Neural cell (in vitro differentiated cells): ENCODE data around the gene FAM83G. TPM values are rescaled to one million over a fixed set of nuclear protein-coding genes. Genes with fewer than 3 reads are reported as not detected.

Experiments
- H2AFZ ChIP-seq: fragments of 200-600, 300-800 bp; sonication (generic), shearing (Covaris generic); 2 replicates; pipeline ENCODE4 v1.6.0; 2014; ENCODE audit warnings: low read depth, mild to moderate bottlenecking, antibody characterized with exemption, low read length, moderate library complexity
- H3F3A ChIP-seq: fragments of 200-600 bp; shearing (Covaris generic); 2 replicates; pipeline ENCODE4 v1.6.1; 2016; ENCODE audit warnings: mild to moderate bottlenecking, moderate library complexity, mixed read lengths, antibody characterized with exemption, low read length; ENCODE audit not compliant: insufficient read depth, poor library complexity, severe bottlenecking
- H3K27ac ChIP-seq: fragments of 200-600, 300-800 bp; sonication (generic), shearing (Covaris generic); 2 replicates; pipeline ENCODE4 v1.5.1; 2014; ENCODE audit warnings: mild to moderate bottlenecking, low read length, moderate library complexity
- H3K27me3 ChIP-seq: fragments of 300-800, 200-600 bp; sonication (generic), shearing (Covaris generic); 2 replicates; pipeline ENCODE4 v1.6.0; 2014; ENCODE audit warnings: mild to moderate bottlenecking, low read depth, low read length, moderate library complexity; ENCODE audit not compliant: insufficient read depth
- H3K36me3 ChIP-seq: fragments of 300-800, 200-600 bp; sonication (generic), shearing (Covaris generic); 2 replicates; pipeline ENCODE4 v1.5.1; 2014; ENCODE audit warnings: mild to moderate bottlenecking, antibody characterized with exemption, low read length, moderate library complexity; ENCODE audit not compliant: insufficient read depth
- H3K4me2 ChIP-seq: fragments of 300-800, 200-600 bp; sonication (generic), shearing (Covaris generic); 2 replicates; pipeline ENCODE4 v1.6.0; 2014; ENCODE audit warnings: mild to moderate bottlenecking, low read length
- H3K4me3 ChIP-seq: fragments of 300-800, 200-600 bp; sonication (generic), shearing (Covaris generic); 2 replicates; pipeline ENCODE4 v1.5.1; 2014; ENCODE audit warnings: mild to moderate bottlenecking, low read length, moderate library complexity
- H3K79me2 ChIP-seq: fragments of 200-600 bp; shearing (Covaris generic); replicated peaks from 2 replicates; pipeline ENCODE4 v1.6.0; 2014; ENCODE audit warnings: mild to moderate bottlenecking, low read length, moderate library complexity; ENCODE audit not compliant: insufficient read depth
- H3K9ac ChIP-seq: fragments of 300-800, 200-600 bp; sonication (generic), shearing (Covaris generic); 2 replicates; pipeline ENCODE4 v1.6.1; 2016; ENCODE audit warnings: mild to moderate bottlenecking, low read length, mixed read lengths
- H3K9me2 ChIP-seq: fragments of 200-600 bp; shearing (Covaris generic); 2 replicates; pipeline ENCODE4 v1.6.1; 2016; ENCODE audit warnings: mild to moderate bottlenecking, low read length, mixed read lengths; ENCODE audit not compliant: insufficient read depth
- H3K9me3 ChIP-seq: fragments of 200-600, 300-800 bp; sonication (generic), shearing (Covaris generic); 2 replicates; pipeline ENCODE4 v1.6.1; 2016; ENCODE audit warnings: mild to moderate bottlenecking, mixed run types, low read length, moderate library complexity, mixed read lengths
- H4K20me1 ChIP-seq: fragments of 200-600 bp; shearing (Covaris generic); 2 replicates; pipeline ENCODE4 v1.6.1; 2016; ENCODE audit warnings: mild to moderate bottlenecking, mixed run types; ENCODE audit not compliant: insufficient read depth
- EZH2 ChIP-seq: fragments of 200-600, 300-800 bp; shearing (Covaris generic), sonication (generic); IDR thresholded peaks from 2 replicates; pipeline ENCODE4 v1.6.1; 2014; ENCODE audit warnings: antibody characterized with exemption, low read length, borderline replicate concordance, mild to moderate bottlenecking; ENCODE audit not compliant: insufficient read depth, poor library complexity, severe bottlenecking
- MXI1 ChIP-seq: fragments of 450-650 bp; conservative IDR thresholded peaks from 2 replicates; pipeline ENCODE4 v1.6.1; 2014; ENCODE audit warnings: antibody characterized with exemption, mild to moderate bottlenecking; ENCODE audit not compliant: poor library complexity, severe bottlenecking
- RAD21 ChIP-seq: fragments of 450-650 bp; conservative IDR thresholded peaks from 2 replicates; pipeline ENCODE4 v1.6.1; 2014; ENCODE audit warnings: antibody characterized with exemption, mild to moderate bottlenecking, moderate library complexity
- SMC3 ChIP-seq: fragments of 450-650 bp; conservative IDR thresholded peaks from 2 replicates; pipeline ENCODE4 v1.6.1; 2014; ENCODE audit warnings: antibody characterized with exemption, mild to moderate bottlenecking, moderate library complexity; ENCODE audit not compliant: poor library complexity
- TAF1 ChIP-seq: IDR thresholded peaks from 2 replicates; pipeline ENCODE4 v1.6.1; 2012; ENCODE audit warnings: low read depth
- polyA plus RNA-seq: library from polyadenylated mRNA; depleted of rRNA; stranded (reverse); fragments of >200 nt; gene quantifications from 2 replicates; pipeline ENCODE4 v1.2.3, GENCODE V29; 2014
- TF ChIP-seq, protein P1 (sequence below): fragments of 450-650 bp; IDR thresholded peaks from 2 replicates; pipeline ENCODE4 v1.5.1; 2014; ENCODE audit warnings: antibody characterized with exemption, mild to moderate bottlenecking, moderate library complexity; ENCODE audit not compliant: poor library complexity, severe bottlenecking
- TF ChIP-seq, protein P2 (sequence below): IDR thresholded peaks from 2 replicates; pipeline ENCODE4 v1.6.1; 2012; ENCODE audit warnings: borderline replicate concordance

Gene FAM83G
- polyA plus RNA-seq, 1 donor from 2014 or later = not detected

DNA sequence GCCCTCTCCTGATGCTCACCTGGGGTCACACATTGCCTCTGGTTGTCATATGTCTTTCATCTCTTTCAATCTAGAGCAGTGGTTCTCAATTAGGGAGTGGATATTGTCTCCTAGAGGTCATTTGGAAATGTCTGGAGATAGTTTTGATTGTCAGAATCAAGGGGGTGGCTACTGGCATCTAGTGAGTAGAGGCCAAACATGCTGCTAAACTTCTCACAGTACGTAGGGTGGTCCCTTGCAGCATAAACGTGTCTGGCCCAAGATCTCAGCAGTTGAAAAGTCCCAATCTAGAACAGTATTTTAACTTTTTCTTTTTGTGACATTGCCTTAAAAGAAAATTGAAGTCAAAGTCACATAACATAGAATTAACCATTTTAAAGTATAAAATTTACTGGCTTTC, 83.1 kb downstream of the FAM83G start:
- no peak overlapping the region for H3K27ac ChIP-seq

DNA sequence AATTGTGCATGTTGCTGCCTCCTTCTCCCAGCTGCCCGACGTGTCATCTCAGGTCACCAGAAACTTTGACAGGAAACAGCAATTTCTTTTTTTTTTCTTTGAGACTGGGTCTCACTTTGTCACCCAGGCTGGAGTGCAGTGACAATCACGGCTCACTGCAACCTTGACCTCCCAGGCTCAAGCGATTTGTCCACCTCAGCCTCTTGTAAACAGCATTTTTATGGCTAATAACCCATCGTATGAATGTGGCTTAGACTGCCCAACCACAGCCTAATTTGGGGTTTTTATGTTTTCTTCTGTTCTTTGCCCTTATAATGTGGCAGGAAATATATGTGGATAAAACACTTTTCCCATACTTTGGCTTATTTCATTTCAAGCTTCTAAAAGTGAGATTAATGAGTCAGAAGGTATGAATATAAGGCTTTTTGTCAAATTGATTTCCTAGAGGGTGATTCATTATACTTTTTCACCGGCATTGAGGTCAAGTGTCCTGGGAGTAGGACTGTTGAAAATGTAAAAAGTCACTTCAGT, 83.6 kb downstream of the FAM83G start:
- no peaks in the 10 kb centered on the region for H4K20me1 ChIP-seq
- TF ChIP-seq, protein P1, sequence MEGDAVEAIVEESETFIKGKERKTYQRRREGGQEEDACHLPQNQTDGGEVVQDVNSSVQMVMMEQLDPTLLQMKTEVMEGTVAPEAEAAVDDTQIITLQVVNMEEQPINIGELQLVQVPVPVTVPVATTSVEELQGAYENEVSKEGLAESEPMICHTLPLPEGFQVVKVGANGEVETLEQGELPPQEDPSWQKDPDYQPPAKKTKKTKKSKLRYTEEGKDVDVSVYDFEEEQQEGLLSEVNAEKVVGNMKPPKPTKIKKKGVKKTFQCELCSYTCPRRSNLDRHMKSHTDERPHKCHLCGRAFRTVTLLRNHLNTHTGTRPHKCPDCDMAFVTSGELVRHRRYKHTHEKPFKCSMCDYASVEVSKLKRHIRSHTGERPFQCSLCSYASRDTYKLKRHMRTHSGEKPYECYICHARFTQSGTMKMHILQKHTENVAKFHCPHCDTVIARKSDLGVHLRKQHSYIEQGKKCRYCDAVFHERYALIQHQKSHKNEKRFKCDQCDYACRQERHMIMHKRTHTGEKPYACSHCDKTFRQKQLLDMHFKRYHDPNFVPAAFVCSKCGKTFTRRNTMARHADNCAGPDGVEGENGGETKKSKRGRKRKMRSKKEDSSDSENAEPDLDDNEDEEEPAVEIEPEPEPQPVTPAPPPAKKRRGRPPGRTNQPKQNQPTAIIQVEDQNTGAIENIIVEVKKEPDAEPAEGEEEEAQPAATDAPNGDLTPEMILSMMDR = no peak
- TF ChIP-seq SMC3 = no peak
- no peak for TF ChIP-seq MXI1
- H3K4me3 ChIP-seq = no peak overlapping the region
- H3K9me2 ChIP-seq = no peaks in the 10 kb centered on the region
- H3K27ac ChIP-seq = no peak overlapping the region
- no peaks in the 10 kb centered on the region for H3F3A ChIP-seq
- H3K9ac ChIP-seq = no peak overlapping the region
- peaks cover 8% of the 10 kb centered on the region for H3K79me2 ChIP-seq
- H2AFZ ChIP-seq = no peak overlapping the region
- no peaks in the 10 kb centered on the region for H3K27me3 ChIP-seq
- H3K9me3 ChIP-seq = no peaks in the 10 kb centered on the region
- no peaks in the 10 kb centered on the region for H3K36me3 ChIP-seq
- H3K4me2 ChIP-seq = no peak overlapping the region

More for the DNA sequence above, 83.1 kb downstream of the FAM83G start:
- TF ChIP-seq, protein P2, sequence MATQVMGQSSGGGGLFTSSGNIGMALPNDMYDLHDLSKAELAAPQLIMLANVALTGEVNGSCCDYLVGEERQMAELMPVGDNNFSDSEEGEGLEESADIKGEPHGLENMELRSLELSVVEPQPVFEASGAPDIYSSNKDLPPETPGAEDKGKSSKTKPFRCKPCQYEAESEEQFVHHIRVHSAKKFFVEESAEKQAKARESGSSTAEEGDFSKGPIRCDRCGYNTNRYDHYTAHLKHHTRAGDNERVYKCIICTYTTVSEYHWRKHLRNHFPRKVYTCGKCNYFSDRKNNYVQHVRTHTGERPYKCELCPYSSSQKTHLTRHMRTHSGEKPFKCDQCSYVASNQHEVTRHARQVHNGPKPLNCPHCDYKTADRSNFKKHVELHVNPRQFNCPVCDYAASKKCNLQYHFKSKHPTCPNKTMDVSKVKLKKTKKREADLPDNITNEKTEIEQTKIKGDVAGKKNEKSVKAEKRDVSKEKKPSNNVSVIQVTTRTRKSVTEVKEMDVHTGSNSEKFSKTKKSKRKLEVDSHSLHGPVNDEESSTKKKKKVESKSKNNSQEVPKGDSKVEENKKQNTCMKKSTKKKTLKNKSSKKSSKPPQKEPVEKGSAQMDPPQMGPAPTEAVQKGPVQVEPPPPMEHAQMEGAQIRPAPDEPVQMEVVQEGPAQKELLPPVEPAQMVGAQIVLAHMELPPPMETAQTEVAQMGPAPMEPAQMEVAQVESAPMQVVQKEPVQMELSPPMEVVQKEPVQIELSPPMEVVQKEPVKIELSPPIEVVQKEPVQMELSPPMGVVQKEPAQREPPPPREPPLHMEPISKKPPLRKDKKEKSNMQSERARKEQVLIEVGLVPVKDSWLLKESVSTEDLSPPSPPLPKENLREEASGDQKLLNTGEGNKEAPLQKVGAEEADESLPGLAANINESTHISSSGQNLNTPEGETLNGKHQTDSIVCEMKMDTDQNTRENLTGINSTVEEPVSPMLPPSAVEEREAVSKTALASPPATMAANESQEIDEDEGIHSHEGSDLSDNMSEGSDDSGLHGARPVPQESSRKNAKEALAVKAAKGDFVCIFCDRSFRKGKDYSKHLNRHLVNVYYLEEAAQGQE = no peak
- TF ChIP-seq EZH2 = no peak
- TF ChIP-seq, protein P1 = no peak
- no peak for TF ChIP-seq TAF1
- TF ChIP-seq RAD21 = no peak
- Histone ChIP-seq H3K79me2 (peaks cover 8% of the 10 kb centered on the region), H2AFZ (no peak overlapping the region), H3K9me2 (no peaks in the 10 kb centered on the region), H3F3A (no peaks in the 10 kb centered on the region), H3K27me3 (no peaks in the 10 kb centered on the region), H3K4me2 (no peak overlapping the region), H3K9me3 (no peaks in the 10 kb centered on the region), H4K20me1 (no peaks in the 10 kb centered on the region), H3K36me3 (no peaks in the 10 kb centered on the region), H3K9ac (no peak overlapping the region), H3K4me3 (no peak overlapping the region)
